ENCODE data around the gene LRBA. TPM values are rescaled to one million over a fixed set of nuclear protein-coding genes. Genes with fewer than 3 reads are reported as not detected.
A peak's percentile ranks its signal among the peaks of the same experiment; 100 is the strongest.

The LRBA gene
- total RNA-seq, 1 experiment from 2014 or later: 69.1 TPM

GRCh38 chr4:150799207-150799606, 215.9 kb downstream of the LRBA start:
- Mint-ChIP-seq H3K4me3 (no peak overlapping the region), H3K9me3 (no peaks in the 10 kb centered on the region), H3K4me1 (peaks cover 3% of the 10 kb centered on the region; the same call in 1 of the 2 replicates), H3K27ac (no peak overlapping the region), H3K27me3 (ENCODE audit: low read depth) (no peaks in the 10 kb centered on the region), H3K36me3 (no peaks in the 10 kb centered on the region)
- ChIA-PET POLR2A (no interaction called here), CTCF (interaction anchor here (1.0 to 1.7 kb wide), 3 partner anchors 15 to 76 kb away, joined by 3 to 9 read pairs (median 5); no protein-coding TSS in a partner anchor)
- TF ChIP-seq ZNF396 (CRISPR knock-in tag; IDR thresholded peaks at IDR 0.05; ENCODE audit: borderline replicate concordance) (no peak), E2F1 (CRISPR knock-in tag; IDR thresholded peaks at IDR 0.05) (no peak), HMGXB4 (CRISPR knock-in tag; IDR thresholded peaks at IDR 0.05) (no peak), ETV6 (CRISPR knock-in tag; IDR thresholded peaks at IDR 0.05) (no peak), IRF2 (CRISPR knock-in tag; IDR thresholded peaks at IDR 0.05; ENCODE audit: borderline replicate concordance, low read depth) (no peak)
- ATAC-seq (peak; percentile 63; the same call in 1 of the 2 replicates), DNase-seq (ENCODE audit: low spot score) (no peak)

GRCh38 chr4:150794706-150795105, 220.4 kb downstream of the LRBA start:
- no peak overlapping the region for H3K27ac Mint-ChIP-seq
- no peaks in the 10 kb centered on the region for H3K9me3 Mint-ChIP-seq
- POLR2A ChIA-PET: no interaction called here
- peaks cover 20% of the 10 kb centered on the region for H3K4me1 Mint-ChIP-seq
- no peaks in the 10 kb centered on the region for H3K36me3 Mint-ChIP-seq
- H3K4me3 Mint-ChIP-seq: no peak overlapping the region
- H3K27me3 Mint-ChIP-seq (ENCODE audit: low read depth): no peaks in the 10 kb centered on the region
- no peak for DNase-seq (ENCODE audit: low spot score)
- CTCF ChIA-PET: no interaction called here
- no peak for ATAC-seq
- TF ChIP-seq NR2C2 (CRISPR knock-in tag; IDR thresholded peaks at IDR 0.05): no peak
- TF ChIP-seq E2F4 (CRISPR knock-in tag; IDR thresholded peaks at IDR 0.05; ENCODE audit: borderline replicate concordance, low read depth): no peak
- TF ChIP-seq JAZF1 (CRISPR knock-in tag; IDR thresholded peaks at IDR 0.05): no peak

GRCh38 chr4:150789864-150790263, 225.2 kb downstream of the LRBA start:
- Mint-ChIP-seq H3K9me3 (no peaks in the 10 kb centered on the region), H3K36me3 (no peaks in the 10 kb centered on the region), H3K27me3 (ENCODE audit: low read depth) (no peaks in the 10 kb centered on the region), H3K27ac (peak overlapping the region; percentile 2; the same call in 1 of the 2 replicates), H3K4me3 (no peak overlapping the region), H3K4me1 (peaks cover 39% of the 10 kb centered on the region)
- no peak for TF ChIP-seq ZNF138 (CRISPR knock-in tag; conservative IDR thresholded peaks at IDR 0.05)
- TF ChIP-seq ZNF423 (CRISPR knock-in tag; IDR thresholded peaks at IDR 0.05): no peak
- ChIA-PET CTCF (no interaction called here), POLR2A (no interaction called here)
- ATAC-seq (peak; percentile 59), DNase-seq (ENCODE audit: low spot score) (no peak)

GRCh38 chr4:150784939-150785338, 230.1 kb downstream of the LRBA start:
- TF ChIP-seq CREM (CRISPR knock-in tag; IDR thresholded peaks at IDR 0.05): no peak
- TF ChIP-seq MXD4 (CRISPR knock-in tag; IDR thresholded peaks at IDR 0.05; ENCODE audit: borderline replicate concordance): no peak
- TF ChIP-seq ESRRA (CRISPR knock-in tag; IDR thresholded peaks at IDR 0.05; ENCODE audit: borderline replicate concordance): no peak
- TF ChIP-seq TP53 (CRISPR knock-in tag; IDR thresholded peaks at IDR 0.05): no peak
- no peak for TF ChIP-seq ZNF425 (CRISPR knock-in tag; conservative IDR thresholded peaks at IDR 0.05)
- H3K4me1 Mint-ChIP-seq: peaks cover 45% of the 10 kb centered on the region
- peak overlapping the region; percentile 5; the same call in 1 of the 2 replicates for H3K4me3 Mint-ChIP-seq
- peak overlapping the region; percentile 21 for H3K27ac Mint-ChIP-seq
- H3K9me3 Mint-ChIP-seq: peaks cover 3% of the 10 kb centered on the region; the same call in 1 of the 2 replicates
- no peaks in the 10 kb centered on the region for H3K27me3 Mint-ChIP-seq (ENCODE audit: low read depth)
- peaks cover 6% of the 10 kb centered on the region; the same call in 1 of the 2 replicates for H3K36me3 Mint-ChIP-seq
- CTCF ChIA-PET: no interaction called here
- POLR2A ChIA-PET: no interaction called here
- no peak for DNase-seq (ENCODE audit: low spot score)
- ATAC-seq: no peak
